D341Med (cell line): ENCODE results near the gene PDE9A.
"Not testable (repeated sequence)": the region's sequence is repeated elsewhere in the genome, so short reads cannot be mapped to it uniquely, and the experiment has no call there.

Source experiments
- DNase-seq: peaks from one replicate; pipeline ENCODE4 v3.0.0; 2012; ENCODE audit warnings: low spot score

The PDE9A gene

GRCh38 chr21:42624095-42624790 is 29.2 kb upstream of the PDE9A start:
- no peak for DNase-seq

- no peak for DNase-seq
Observed at GRCh38 chr21:42624936-42625335, 28.5 kb upstream of the PDE9A start.

- DNase-seq: no peak
Observed at GRCh38 chr21:42626171-42626570, 27.2 kb upstream of the PDE9A start.

GRCh38 chr21:42627527-42628289 is 25.7 kb upstream of the PDE9A start:
- no peak for DNase-seq

GRCh38 chr21:42628466-42629061 is 24.9 kb upstream of the PDE9A start:
- not testable (repeated sequence) for DNase-seq

GRCh38 chr21:42629933-42630589 is 23.4 kb upstream of the PDE9A start:
- no peak for DNase-seq

GRCh38 chr21:42630626-42631025 is 22.8 kb upstream of the PDE9A start:
- DNase-seq: no peak

GRCh38 chr21:42631142-42631541 is 22.3 kb upstream of the PDE9A start:
- no peak for DNase-seq

- DNase-seq: no peak
Observed at GRCh38 chr21:42632336-42632751, 21.1 kb upstream of the PDE9A start.

- DNase-seq: no peak
Observed at GRCh38 chr21:42632771-42633690, 20.4 kb upstream of the PDE9A start.

- DNase-seq: no peak
Observed at GRCh38 chr21:42633858-42634257, 19.6 kb upstream of the PDE9A start.

GRCh38 chr21:42635848-42636519 is 17.4 kb upstream of the PDE9A start:
- no peak for DNase-seq

- DNase-seq: no peak
Observed at GRCh38 chr21:42636520-42637266, 16.7 kb upstream of the PDE9A start.

- no peak for DNase-seq
Observed at GRCh38 chr21:42637267-42638041, 16.0 kb upstream of the PDE9A start.

GRCh38 chr21:42638266-42638863 is 15.1 kb upstream of the PDE9A start:
- no peak for DNase-seq

- DNase-seq: no peak
Observed at GRCh38 chr21:42639646-42640152, 13.7 kb upstream of the PDE9A start.

GRCh38 chr21:42640486-42640885 is 12.9 kb upstream of the PDE9A start:
- DNase-seq: no peak

GRCh38 chr21:42641311-42642218 is 11.9 kb upstream of the PDE9A start:
- DNase-seq: no peak
